Measurements from ENCODE around the gene GSTO2.
"Not testable (repeated sequence)": the region's sequence is repeated elsewhere in the genome, so short reads cannot be mapped to it uniquely, and the experiment has no call there.

GSTO2 gene

DNA sequence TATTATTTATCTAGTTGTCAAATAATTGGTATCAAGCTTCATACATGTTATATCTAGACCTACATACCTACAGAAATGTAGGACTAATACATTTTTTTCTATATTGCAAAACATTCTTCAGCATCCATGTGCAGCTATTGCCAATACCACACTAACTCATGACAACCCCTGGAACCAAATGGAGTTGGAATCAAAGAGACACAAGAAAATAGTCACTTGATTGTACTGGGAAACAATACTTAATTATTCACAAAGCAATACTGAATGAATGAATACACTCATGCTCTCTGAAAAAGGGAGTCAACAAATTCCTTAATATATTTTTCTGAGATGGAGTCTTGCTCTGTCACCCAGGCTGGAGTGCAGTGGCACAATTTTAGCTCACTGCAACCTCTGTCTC is 26.4 kb upstream of the GSTO2 start:
- Histone ChIP-seq H3K27ac (ENCODE audit: low read depth, low read length) (no peak overlapping the region), H3K4me2 (ENCODE audit: low read length) (no peak overlapping the region), H3K36me3 (ENCODE audit: control insufficient read depth, low read length) (no peaks in the 10 kb centered on the region), H3K9me2 (replicated peaks; ENCODE audit: control insufficient read depth, low read length) (no peaks in the 10 kb centered on the region), H4K20me1 (ENCODE audit: control insufficient read depth, insufficient read depth, low read depth, low read length) (no peaks in the 10 kb centered on the region), H3K4me1 (ENCODE audit: control insufficient read depth, low read length) (no peaks in the 10 kb centered on the region), H3K27me3 (ENCODE audit: control insufficient read depth, low read length) (peaks cover 17% of the 10 kb centered on the region), H3F3A (ENCODE audit: control insufficient read depth, insufficient read depth) (no peaks in the 10 kb centered on the region), H3K9me3 (ENCODE audit: control insufficient read depth, insufficient read depth, low read length) (peaks cover 17% of the 10 kb centered on the region), H3K79me2 (ENCODE audit: control insufficient read depth, low read length) (no peaks in the 10 kb centered on the region), H3K4me3 (ENCODE audit: low read length) (no peak overlapping the region)
- TF ChIP-seq, protein P1, sequence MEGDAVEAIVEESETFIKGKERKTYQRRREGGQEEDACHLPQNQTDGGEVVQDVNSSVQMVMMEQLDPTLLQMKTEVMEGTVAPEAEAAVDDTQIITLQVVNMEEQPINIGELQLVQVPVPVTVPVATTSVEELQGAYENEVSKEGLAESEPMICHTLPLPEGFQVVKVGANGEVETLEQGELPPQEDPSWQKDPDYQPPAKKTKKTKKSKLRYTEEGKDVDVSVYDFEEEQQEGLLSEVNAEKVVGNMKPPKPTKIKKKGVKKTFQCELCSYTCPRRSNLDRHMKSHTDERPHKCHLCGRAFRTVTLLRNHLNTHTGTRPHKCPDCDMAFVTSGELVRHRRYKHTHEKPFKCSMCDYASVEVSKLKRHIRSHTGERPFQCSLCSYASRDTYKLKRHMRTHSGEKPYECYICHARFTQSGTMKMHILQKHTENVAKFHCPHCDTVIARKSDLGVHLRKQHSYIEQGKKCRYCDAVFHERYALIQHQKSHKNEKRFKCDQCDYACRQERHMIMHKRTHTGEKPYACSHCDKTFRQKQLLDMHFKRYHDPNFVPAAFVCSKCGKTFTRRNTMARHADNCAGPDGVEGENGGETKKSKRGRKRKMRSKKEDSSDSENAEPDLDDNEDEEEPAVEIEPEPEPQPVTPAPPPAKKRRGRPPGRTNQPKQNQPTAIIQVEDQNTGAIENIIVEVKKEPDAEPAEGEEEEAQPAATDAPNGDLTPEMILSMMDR (IDR thresholded peaks at IDR 0.05; ENCODE audit: low read depth, low read length, poor library complexity, severe bottlenecking): no peak
- no peak for TF ChIP-seq EZH2phosphoT487 (IDR thresholded peaks at IDR 0.05; ENCODE audit: borderline replicate concordance, low read length)

DNA sequence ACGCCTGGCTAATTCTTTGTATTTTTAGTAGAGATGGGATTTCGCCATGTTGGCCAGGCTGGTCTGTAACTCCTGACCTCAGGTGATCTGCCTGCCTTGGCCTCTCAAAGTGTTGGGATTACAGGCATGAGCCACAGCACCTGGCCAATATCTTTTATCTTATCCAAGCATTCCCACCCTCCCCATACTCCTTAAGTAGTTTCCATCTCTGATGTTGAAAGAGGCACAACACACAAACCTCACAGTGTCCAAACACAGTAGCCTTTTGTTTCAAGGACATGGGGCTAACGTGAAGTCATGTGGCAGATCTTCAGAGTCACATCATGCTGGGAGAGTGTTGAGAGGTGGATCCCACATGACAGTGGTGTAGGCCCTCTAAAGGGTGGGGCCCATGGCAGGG is 26.0 kb upstream of the GSTO2 start:
- not testable (repeated sequence) for H3K9me2 ChIP-seq (replicated peaks; ENCODE audit: control insufficient read depth, low read length); H3K4me2 ChIP-seq (ENCODE audit: low read length); H3K4me1 ChIP-seq (ENCODE audit: control insufficient read depth, low read length); H3K27ac ChIP-seq (ENCODE audit: low read depth, low read length); H4K20me1 ChIP-seq (ENCODE audit: control insufficient read depth, insufficient read depth, low read depth, low read length); H3K4me3 ChIP-seq (ENCODE audit: low read length); H3F3A ChIP-seq (ENCODE audit: control insufficient read depth, insufficient read depth); H3K36me3 ChIP-seq (ENCODE audit: control insufficient read depth, low read length); H3K79me2 ChIP-seq (ENCODE audit: control insufficient read depth, low read length)
- Histone ChIP-seq H3K27me3 (ENCODE audit: control insufficient read depth, low read length) (peaks cover 17% of the 10 kb centered on the region), H3K9me3 (ENCODE audit: control insufficient read depth, insufficient read depth, low read length) (peaks cover 17% of the 10 kb centered on the region)

DNA sequence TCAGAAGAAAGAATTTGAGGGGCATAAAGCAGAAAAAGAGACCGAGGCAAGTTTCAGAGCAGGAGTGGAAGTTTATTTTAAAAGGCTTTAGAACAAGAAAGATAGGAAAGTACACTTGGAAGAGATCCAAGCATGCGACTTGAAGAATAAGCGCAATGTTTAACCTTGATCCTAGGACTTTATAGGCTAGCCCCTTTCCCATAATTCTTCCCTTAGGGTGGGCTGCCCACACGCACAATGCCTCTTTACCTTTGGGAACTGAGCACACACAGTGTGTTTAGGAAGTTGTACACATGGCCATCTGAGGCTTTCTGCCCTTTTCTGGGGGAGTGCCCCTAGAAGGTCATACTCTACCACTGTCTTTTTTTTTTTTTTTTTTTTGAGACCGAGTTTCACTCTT is 25.5 kb upstream of the GSTO2 start:
- H4K20me1 ChIP-seq (ENCODE audit: control insufficient read depth, insufficient read depth, low read depth, low read length): no peaks in the 10 kb centered on the region
- no peaks in the 10 kb centered on the region for H3K36me3 ChIP-seq (ENCODE audit: control insufficient read depth, low read length)
- H3K9me2 ChIP-seq (replicated peaks; ENCODE audit: control insufficient read depth, low read length): no peaks in the 10 kb centered on the region
- no peak overlapping the region for H3K4me3 ChIP-seq (ENCODE audit: low read length)
- no peaks in the 10 kb centered on the region for H3F3A ChIP-seq (ENCODE audit: control insufficient read depth, insufficient read depth)
- peaks cover 17% of the 10 kb centered on the region for H3K27me3 ChIP-seq (ENCODE audit: control insufficient read depth, low read length)
- no peaks in the 10 kb centered on the region for H3K79me2 ChIP-seq (ENCODE audit: control insufficient read depth, low read length)
- no peak overlapping the region for H3K4me2 ChIP-seq (ENCODE audit: low read length)
- H3K9me3 ChIP-seq (ENCODE audit: control insufficient read depth, insufficient read depth, low read length): peaks cover 17% of the 10 kb centered on the region
- no peaks in the 10 kb centered on the region for H3K4me1 ChIP-seq (ENCODE audit: control insufficient read depth, low read length)
- no peak for TF ChIP-seq EZH2phosphoT487 (IDR thresholded peaks at IDR 0.05; ENCODE audit: borderline replicate concordance, low read length)
- TF ChIP-seq, protein P1 (IDR thresholded peaks at IDR 0.05; ENCODE audit: low read depth, low read length, poor library complexity, severe bottlenecking): no peak
- no peak overlapping the region for H3K27ac ChIP-seq (ENCODE audit: low read depth, low read length)

DNA sequence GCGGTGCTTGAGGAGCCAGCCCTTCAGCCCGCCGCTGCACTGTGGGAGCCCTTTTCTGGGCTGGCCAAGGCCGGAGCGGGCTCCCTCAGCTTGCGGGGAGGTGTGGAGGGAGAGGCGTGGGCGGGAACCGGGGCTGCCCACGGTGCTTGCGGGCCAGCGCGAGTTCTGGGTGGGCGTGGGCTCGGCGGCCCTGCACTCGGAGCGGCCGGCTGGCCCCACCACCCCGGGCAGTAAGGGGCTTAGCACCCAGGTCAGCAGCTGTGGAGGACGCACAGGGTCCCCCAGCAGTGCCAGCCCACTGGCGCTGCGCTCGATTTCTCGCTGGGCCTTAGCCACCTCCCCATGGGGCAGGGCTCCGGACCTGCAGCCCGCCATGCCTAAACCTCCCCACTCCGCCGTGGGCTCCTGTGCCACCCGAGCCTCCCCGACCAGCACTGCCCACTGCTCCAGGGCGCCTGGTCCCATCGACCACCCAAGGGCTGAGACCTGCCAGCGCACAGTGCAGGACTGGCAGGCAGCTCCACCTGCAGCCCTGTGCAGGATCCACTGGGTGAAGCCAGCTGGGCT is 23.8 kb upstream of the GSTO2 start:
- TF ChIP-seq EZH2phosphoT487 (IDR thresholded peaks at IDR 0.05; ENCODE audit: borderline replicate concordance, low read length): no peak
- TF ChIP-seq, protein P1 (IDR thresholded peaks at IDR 0.05; ENCODE audit: low read depth, low read length, poor library complexity, severe bottlenecking): no peak
- H3K4me3 ChIP-seq (ENCODE audit: low read length): no peak overlapping the region

More for the DNA sequence above, 23.8 kb upstream of the GSTO2 start:
- H3K27me3 ChIP-seq (ENCODE audit: control insufficient read depth, low read length): peaks cover 14% of the 10 kb centered on the region
- no peak overlapping the region for H3K4me2 ChIP-seq (ENCODE audit: low read length)
- H3K9me3 ChIP-seq (ENCODE audit: control insufficient read depth, insufficient read depth, low read length): peaks cover 17% of the 10 kb centered on the region
- no peaks in the 10 kb centered on the region for H3K79me2 ChIP-seq (ENCODE audit: control insufficient read depth, low read length)
- no peaks in the 10 kb centered on the region for H3K36me3 ChIP-seq (ENCODE audit: control insufficient read depth, low read length)
- H3K4me1 ChIP-seq (ENCODE audit: control insufficient read depth, low read length): no peaks in the 10 kb centered on the region
- H3K27ac ChIP-seq (ENCODE audit: low read depth, low read length): no peak overlapping the region
- no peaks in the 10 kb centered on the region for H4K20me1 ChIP-seq (ENCODE audit: control insufficient read depth, insufficient read depth, low read depth, low read length)
- no peaks in the 10 kb centered on the region for H3F3A ChIP-seq (ENCODE audit: control insufficient read depth, insufficient read depth)
- H3K9me2 ChIP-seq (replicated peaks; ENCODE audit: control insufficient read depth, low read length): no peaks in the 10 kb centered on the region

All from DOHH2 (cell line).